SK-N-SH treated with all-trans-retinoic acid at 6 μM for 48 hours (cell line): Measurements from ENCODE around the gene AMOT.

ENCODE experiments used
- ATAC-seq: fragments of 200-7000 bp; cut with Tn5 transposase; 3 replicates; pipeline ENCODE4 v1.9.1; 2020; ENCODE audit warnings: mild to moderate bottlenecking, moderate library complexity
- ARNTL ChIP-seq: fragments of 450-650 bp; formaldehyde crosslinking; IDR thresholded peaks from 2 replicates; pipeline ENCODE4 v1.5.0; 2020; ENCODE audit warnings: low read depth, mild to moderate bottlenecking, moderate library complexity, borderline replicate concordance
- BACH2 ChIP-seq: fragments of 250-450 bp; sonication (Bioruptor Pico); IDR thresholded peaks from 2 replicates; pipeline ENCODE4 v1.9.0; 2021; ENCODE audit warnings: mild to moderate bottlenecking, borderline replicate concordance
- CREB5 ChIP-seq: fragments of 250-450 bp; sonication (Bioruptor Pico); IDR thresholded peaks from 2 replicates; pipeline ENCODE4 v1.5.1; 2020; ENCODE audit warnings: low read depth, mild to moderate bottlenecking, moderate library complexity
- CSDC2 ChIP-seq: fragments of 250-450 bp; sonication (Bioruptor Pico); IDR thresholded peaks from 2 replicates; pipeline ENCODE4 v1.5.0; 2020; ENCODE audit warnings: mild to moderate bottlenecking, moderate library complexity
- ESRRG ChIP-seq: fragments of 250-450 bp; sonication (Bioruptor Pico); IDR thresholded peaks from 2 replicates; pipeline ENCODE4 v1.6.1; 2021; ENCODE audit warnings: mild to moderate bottlenecking
- GLIS3 ChIP-seq: fragments of 250-450 bp; sonication (Bioruptor Pico); IDR thresholded peaks from 2 replicates; pipeline ENCODE4 v1.5.0; 2020; ENCODE audit warnings: mild to moderate bottlenecking, moderate library complexity
- ISL1 ChIP-seq: fragments of 250-450 bp; sonication (Bioruptor Pico); IDR thresholded peaks from 2 replicates; pipeline ENCODE4 v2.1.2; 2022; ENCODE audit warnings: mild to moderate bottlenecking, moderate library complexity
- POU6F1 ChIP-seq: fragments of 250-450 bp; sonication (Bioruptor Pico); IDR thresholded peaks from 2 replicates; pipeline ENCODE4 v1.8.0; 2021; ENCODE audit warnings: low read depth, mild to moderate bottlenecking, moderate library complexity, borderline replicate concordance
- RARB ChIP-seq: fragments of 250-450 bp; sonication (Bioruptor Pico); IDR thresholded peaks from 2 replicates; pipeline ENCODE4 v1.8.0; 2021; ENCODE audit warnings: mild to moderate bottlenecking, moderate library complexity
- SNAI2 ChIP-seq: fragments of 250-450 bp; sonication (Bioruptor Pico); IDR thresholded peaks from 2 replicates; pipeline ENCODE4 v1.5.0; 2020; ENCODE audit warnings: mild to moderate bottlenecking, moderate library complexity
- TOX ChIP-seq: fragments of 250-450 bp; sonication (Bioruptor Pico); IDR thresholded peaks from 2 replicates; pipeline ENCODE4 v1.8.0; 2021; ENCODE audit warnings: mild to moderate bottlenecking, moderate library complexity, borderline replicate concordance
- ZFP3 ChIP-seq: fragments of 250-450 bp; sonication (Bioruptor Pico); IDR thresholded peaks from 2 replicates; pipeline ENCODE4 v1.5.0; 2020; ENCODE audit warnings: mild to moderate bottlenecking, moderate library complexity
- ZFP30 ChIP-seq: fragments of 450-650 bp; formaldehyde crosslinking; IDR thresholded peaks from 2 replicates; pipeline ENCODE4 v1.5.0; 2022; ENCODE audit warnings: mild to moderate bottlenecking, moderate library complexity
- ZNF565 ChIP-seq: fragments of 450-650 bp; formaldehyde crosslinking; conservative IDR thresholded peaks from 2 replicates; pipeline ENCODE4 v1.5.0; 2020; ENCODE audit warnings: low read depth, mild to moderate bottlenecking, moderate library complexity
- ZNF70 ChIP-seq: fragments of 450-650 bp; formaldehyde crosslinking; IDR thresholded peaks from 2 replicates; pipeline ENCODE4 v1.5.0; 2020; ENCODE audit warnings: mild to moderate bottlenecking, moderate library complexity
- ZNF8 ChIP-seq: fragments of 450-650 bp; formaldehyde crosslinking; IDR thresholded peaks from 2 replicates; pipeline ENCODE4 v1.5.0; 2020; ENCODE audit warnings: mild to moderate bottlenecking, moderate library complexity
- TF ChIP-seq, protein P1 (sequence below): fragments of 250-450 bp; sonication (Bioruptor Pico); IDR thresholded peaks from 2 replicates; pipeline ENCODE4 v1.8.0; 2020; ENCODE audit warnings: mild to moderate bottlenecking, moderate library complexity, borderline replicate concordance
- TF ChIP-seq, protein P2 (sequence below): fragments of 250-450 bp; sonication (Bioruptor Pico); IDR thresholded peaks from 2 replicates; pipeline ENCODE4 v1.5.1; 2021; ENCODE audit warnings: mild to moderate bottlenecking, moderate library complexity
- TF ChIP-seq, protein P3 (sequence below): fragments of 250-450 bp; sonication (Bioruptor Pico); IDR thresholded peaks from 2 replicates; pipeline ENCODE4 v1.5.0; 2020; ENCODE audit warnings: mild to moderate bottlenecking, moderate library complexity

AMOT gene

DNA sequence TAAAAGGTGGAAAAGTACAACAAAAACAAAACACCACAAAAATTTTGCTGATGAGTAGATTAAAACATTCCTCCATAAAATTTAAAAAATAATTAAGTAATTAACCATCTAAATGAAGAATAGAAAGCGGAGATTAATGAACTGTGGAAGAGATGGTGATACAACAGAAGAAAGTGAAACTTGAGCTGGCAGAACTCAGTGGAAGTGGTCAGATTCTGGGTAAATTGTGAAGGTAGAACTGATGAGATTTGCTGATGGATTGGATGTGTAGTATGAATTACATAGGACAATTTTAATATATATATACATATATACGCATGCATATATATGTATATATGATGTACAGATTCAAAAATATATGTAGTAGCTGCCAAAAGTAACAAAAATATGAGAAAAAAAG, 73.9 kb downstream of the AMOT start:
- no peak for ATAC-seq
- TF ChIP-seq, protein P1, sequence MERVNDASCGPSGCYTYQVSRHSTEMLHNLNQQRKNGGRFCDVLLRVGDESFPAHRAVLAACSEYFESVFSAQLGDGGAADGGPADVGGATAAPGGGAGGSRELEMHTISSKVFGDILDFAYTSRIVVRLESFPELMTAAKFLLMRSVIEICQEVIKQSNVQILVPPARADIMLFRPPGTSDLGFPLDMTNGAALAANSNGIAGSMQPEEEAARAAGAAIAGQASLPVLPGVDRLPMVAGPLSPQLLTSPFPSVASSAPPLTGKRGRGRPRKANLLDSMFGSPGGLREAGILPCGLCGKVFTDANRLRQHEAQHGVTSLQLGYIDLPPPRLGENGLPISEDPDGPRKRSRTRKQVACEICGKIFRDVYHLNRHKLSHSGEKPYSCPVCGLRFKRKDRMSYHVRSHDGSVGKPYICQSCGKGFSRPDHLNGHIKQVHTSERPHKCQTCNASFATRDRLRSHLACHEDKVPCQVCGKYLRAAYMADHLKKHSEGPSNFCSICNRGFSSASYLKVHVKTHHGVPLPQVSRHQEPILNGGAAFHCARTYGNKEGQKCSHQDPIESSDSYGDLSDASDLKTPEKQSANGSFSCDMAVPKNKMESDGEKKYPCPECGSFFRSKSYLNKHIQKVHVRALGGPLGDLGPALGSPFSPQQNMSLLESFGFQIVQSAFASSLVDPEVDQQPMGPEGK (CRISPR knock-in tag) = no peak
- TF ChIP-seq TOX (CRISPR knock-in tag) (no peak), POU6F1 (CRISPR knock-in tag) (no peak), ZNF8 (CRISPR knock-in tag) (no peak), SNAI2 (CRISPR knock-in tag) (no peak), ESRRG (CRISPR knock-in tag) (no peak), RARB (CRISPR knock-in tag) (no peak), ZFP3 (CRISPR knock-in tag) (no peak), ZNF565 (no peak), GLIS3 (CRISPR knock-in tag) (no peak), CREB5 (CRISPR knock-in tag) (no peak), ZFP30 (CRISPR knock-in tag) (no peak), ZNF70 (CRISPR knock-in tag) (no peak), ISL1 (CRISPR knock-in tag) (no peak), CSDC2 (CRISPR knock-in tag) (no peak), BACH2 (CRISPR knock-in tag) (no peak)
- TF ChIP-seq, protein P2, sequence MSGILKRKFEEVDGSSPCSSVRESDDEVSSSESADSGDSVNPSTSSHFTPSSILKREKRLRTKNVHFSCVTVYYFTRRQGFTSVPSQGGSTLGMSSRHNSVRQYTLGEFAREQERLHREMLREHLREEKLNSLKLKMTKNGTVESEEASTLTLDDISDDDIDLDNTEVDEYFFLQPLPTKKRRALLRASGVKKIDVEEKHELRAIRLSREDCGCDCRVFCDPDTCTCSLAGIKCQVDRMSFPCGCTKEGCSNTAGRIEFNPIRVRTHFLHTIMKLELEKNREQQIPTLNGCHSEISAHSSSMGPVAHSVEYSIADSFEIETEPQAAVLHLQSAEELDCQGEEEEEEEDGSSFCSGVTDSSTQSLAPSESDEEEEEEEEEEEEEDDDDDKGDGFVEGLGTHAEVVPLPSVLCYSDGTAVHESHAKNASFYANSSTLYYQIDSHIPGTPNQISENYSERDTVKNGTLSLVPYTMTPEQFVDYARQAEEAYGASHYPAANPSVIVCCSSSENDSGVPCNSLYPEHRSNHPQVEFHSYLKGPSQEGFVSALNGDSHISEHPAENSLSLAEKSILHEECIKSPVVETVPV (CRISPR knock-in tag) = no peak
- TF ChIP-seq, protein P3, sequence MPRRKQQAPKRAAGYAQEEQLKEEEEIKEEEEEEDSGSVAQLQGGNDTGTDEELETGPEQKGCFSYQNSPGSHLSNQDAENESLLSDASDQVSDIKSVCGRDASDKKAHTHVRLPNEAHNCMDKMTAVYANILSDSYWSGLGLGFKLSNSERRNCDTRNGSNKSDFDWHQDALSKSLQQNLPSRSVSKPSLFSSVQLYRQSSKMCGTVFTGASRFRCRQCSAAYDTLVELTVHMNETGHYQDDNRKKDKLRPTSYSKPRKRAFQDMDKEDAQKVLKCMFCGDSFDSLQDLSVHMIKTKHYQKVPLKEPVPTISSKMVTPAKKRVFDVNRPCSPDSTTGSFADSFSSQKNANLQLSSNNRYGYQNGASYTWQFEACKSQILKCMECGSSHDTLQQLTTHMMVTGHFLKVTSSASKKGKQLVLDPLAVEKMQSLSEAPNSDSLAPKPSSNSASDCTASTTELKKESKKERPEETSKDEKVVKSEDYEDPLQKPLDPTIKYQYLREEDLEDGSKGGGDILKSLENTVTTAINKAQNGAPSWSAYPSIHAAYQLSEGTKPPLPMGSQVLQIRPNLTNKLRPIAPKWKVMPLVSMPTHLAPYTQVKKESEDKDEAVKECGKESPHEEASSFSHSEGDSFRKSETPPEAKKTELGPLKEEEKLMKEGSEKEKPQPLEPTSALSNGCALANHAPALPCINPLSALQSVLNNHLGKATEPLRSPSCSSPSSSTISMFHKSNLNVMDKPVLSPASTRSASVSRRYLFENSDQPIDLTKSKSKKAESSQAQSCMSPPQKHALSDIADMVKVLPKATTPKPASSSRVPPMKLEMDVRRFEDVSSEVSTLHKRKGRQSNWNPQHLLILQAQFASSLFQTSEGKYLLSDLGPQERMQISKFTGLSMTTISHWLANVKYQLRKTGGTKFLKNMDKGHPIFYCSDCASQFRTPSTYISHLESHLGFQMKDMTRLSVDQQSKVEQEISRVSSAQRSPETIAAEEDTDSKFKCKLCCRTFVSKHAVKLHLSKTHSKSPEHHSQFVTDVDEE (CRISPR knock-in tag) = no peak

DNA sequence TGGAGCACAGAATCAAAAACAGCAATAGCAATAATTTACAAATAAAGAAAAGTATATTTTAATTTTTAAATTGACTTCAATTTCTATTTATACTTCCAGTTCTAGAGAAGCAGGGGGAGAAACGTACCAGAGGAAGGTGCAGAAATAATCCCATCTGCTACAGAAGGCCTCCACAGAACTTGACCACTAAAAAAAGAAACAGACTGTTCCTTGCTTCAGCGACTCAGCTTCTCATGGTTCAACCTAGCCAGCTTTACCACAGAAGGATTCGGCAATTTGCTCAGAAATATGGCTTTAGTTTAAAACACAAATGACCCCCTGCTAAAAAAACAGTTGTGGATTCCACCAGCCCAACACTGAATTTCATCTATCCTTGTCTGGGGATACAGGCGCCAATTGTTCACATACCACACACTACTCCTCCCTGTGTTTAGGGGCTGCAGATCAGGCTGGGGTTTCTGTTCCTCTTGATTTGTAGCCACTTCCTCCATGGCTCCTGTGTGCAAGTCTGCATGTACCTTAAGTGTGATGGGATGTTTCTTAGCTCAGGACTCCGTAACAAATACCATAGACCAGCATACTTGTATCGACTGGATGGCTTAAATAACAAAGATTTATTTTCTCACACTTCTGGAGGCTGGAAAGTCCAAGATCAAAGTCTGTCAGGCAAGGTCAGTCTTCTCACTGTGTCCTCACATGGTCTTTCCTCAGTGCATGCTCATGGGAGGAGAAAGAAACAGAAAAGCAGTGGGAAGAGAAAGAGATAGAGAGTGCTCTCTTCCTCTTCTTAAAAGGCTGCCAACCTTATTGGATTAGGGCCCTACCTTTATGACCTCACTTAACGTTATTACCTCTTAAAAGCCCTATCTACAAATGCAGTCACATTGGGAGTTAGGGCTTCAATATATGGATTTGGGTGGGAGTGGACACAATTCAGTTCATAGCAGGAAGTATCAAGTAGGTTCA, 79.1 kb downstream of the AMOT start:
- TF ChIP-seq CSDC2 (CRISPR knock-in tag) = no peak
- no peak for TF ChIP-seq ZNF8 (CRISPR knock-in tag)
- no peak for TF ChIP-seq POU6F1 (CRISPR knock-in tag)
- TF ChIP-seq ZFP3 (CRISPR knock-in tag) = no peak
- no peak for TF ChIP-seq SNAI2 (CRISPR knock-in tag)
- no peak for TF ChIP-seq ZNF565
- TF ChIP-seq, protein P3 (CRISPR knock-in tag) = no peak
- TF ChIP-seq ARNTL (CRISPR knock-in tag) = no peak
- no peak for TF ChIP-seq BACH2 (CRISPR knock-in tag)
- no peak for TF ChIP-seq ESRRG (CRISPR knock-in tag)
- TF ChIP-seq, all 23 proteins: peak for 0
- ATAC-seq = no peak
